Coronary artery (tissue), 2 donors: ENCODE results near the gene DEPDC7.
A peak's percentile ranks its signal among the peaks of the same experiment; 100 is the strongest.

ENCODE experiments used
- DNase-seq: peaks from one replicate; pipeline ENCODE4 v3.0.0-alpha.2; 2017; ENCODE audit warnings: low spot score
- H3K27ac ChIP-seq, 2 donors: fragments of 200-600 bp; sonication (generic); one replicate each; pipeline ENCODE4 v1.5.1; 2016 to 2019
- H3K4me3 ChIP-seq: fragments of 200-600 bp; sonication (generic); 2 replicates; pipeline ENCODE4 v1.5.1; 2016; ENCODE audit warnings: mild to moderate bottlenecking, moderate library complexity
- CTCF ChIP-seq: fragments of 200-600 bp; sonication (generic); IDR thresholded peaks from one replicate; pipeline ENCODE4 v1.5.1; 2019; ENCODE audit warnings: antibody characterized with exemption

Gene DEPDC7

GRCh38 chr11:33059331-33060007, 43.8 kb downstream of the DEPDC7 start:
- Histone ChIP-seq H3K27ac (no peak overlapping the region), H3K4me3 (no peak overlapping the region)
- no peak for DNase-seq
- no peak for TF ChIP-seq CTCF

GRCh38 chr11:33060271-33060670, 44.6 kb downstream of the DEPDC7 start:
- no peak for TF ChIP-seq CTCF
- no peak for DNase-seq
- Histone ChIP-seq H3K4me3 (no peak overlapping the region), H3K27ac (no peak overlapping the region)

GRCh38 chr11:33062137-33062536, 46.5 kb downstream of the DEPDC7 start:
- Histone ChIP-seq H3K27ac (no peak overlapping the region), H3K4me3 (no peak overlapping the region)
- DNase-seq: no peak
- TF ChIP-seq CTCF: no peak

- Histone ChIP-seq H3K27ac (no peak overlapping the region), H3K4me3 (no peak overlapping the region)
- DNase-seq: no peak
- no peak for TF ChIP-seq CTCF
Observed at GRCh38 chr11:33063326-33063881, 47.7 kb downstream of the DEPDC7 start.

- no peak for TF ChIP-seq CTCF
- Histone ChIP-seq H3K27ac (peak overlapping the region in 1 of 2 donors; percentile 31), H3K4me3 (no peak overlapping the region)
- DNase-seq: no peak
Observed at GRCh38 chr11:33064033-33064825, 48.6 kb downstream of the DEPDC7 start.

GRCh38 chr11:33064866-33065265, 49.2 kb downstream of the DEPDC7 start:
- Histone ChIP-seq H3K4me3 (no peak overlapping the region), H3K27ac (no peak overlapping the region)
- DNase-seq: no peak
- TF ChIP-seq CTCF: no peak
